Peyer's patch (tissue), 4 donors: Measurements from ENCODE around the gene DOCK1.

Experiments
- CTCF ChIP-seq, 6 experiments: fragments of 450-650 bp in 4 of 6; fragments of 200-600 bp in 2 of 6; sonication (generic) in 1 of 6; IDR thresholded peaks; one replicate each; pipeline ENCODE4 v1.5.1; 2017 to 2019; ENCODE audit warnings: antibody characterized with exemption in 6 of 6, mild to moderate bottlenecking in 3 of 6, moderate library complexity in 1 of 6
- POLR2A ChIP-seq, 2 donors: fragments of 450-650 bp; IDR thresholded peaks; one replicate each; pipeline ENCODE4 v1.5.1; 2017; ENCODE audit warnings: antibody characterized with exemption in 2 of 2, mild to moderate bottlenecking in 2 of 2, moderate library complexity in 2 of 2

GRCh38 chr10:126878594-126878993 lies 26.6 kb upstream of the DOCK1 start:
- no peak for TF ChIP-seq CTCF (IDR thresholded peaks at IDR 0.05)
- no peak for TF ChIP-seq POLR2A (IDR thresholded peaks at IDR 0.05)
